ENCODE measurements around the gene CHST9. TPM values are rescaled to one million over a fixed set of nuclear protein-coding genes. Genes with fewer than 3 reads are reported as not detected.

The CHST9 gene
- total and polyA plus RNA-seq, 4 donors, result 0.42 to 6.4 (median 1.4) TPM

GRCh38 chr18:26922313-26922712, 262.8 kb downstream of the CHST9 start (continued):
- TF ChIP-seq REST (IDR thresholded peaks at IDR 0.05) (no peak), RXRA (IDR thresholded peaks at IDR 0.05) (no peak), MAX (IDR thresholded peaks at IDR 0.05) (no peak), NR2F2 (IDR thresholded peaks at IDR 0.05) (no peak), GABPA (IDR thresholded peaks at IDR 0.05 in 1 of 2, conservative IDR thresholded peaks at IDR 0.05 in 1 of 2) (no peak)

GRCh38 chr18:26920644-26921043, 264.5 kb downstream of the CHST9 start:
- 29% methylated on average over 4 of the region's 4 CpGs for WGBS
- H3K36me3 ChIP-seq (ENCODE audit: control insufficient read depth in 4 of 4, insufficient read depth in 3 of 4, low read depth in 1 of 4, low read length in 3 of 4), result no peaks in the 10 kb centered on the region
- peaks cover 4 to 15% (median 13%) of the 10 kb centered on the region in 4 donors for H3K4me1 ChIP-seq (ENCODE audit: control insufficient read depth in 4 of 4, insufficient read depth in 4 of 4, low read length in 3 of 4)
- no peak overlapping the region for H3K27ac ChIP-seq (ENCODE audit: low read depth in 1 of 2, low read length in 2 of 2)
- peak; percentile 56 to 74 for TF ChIP-seq HNF4A (conservative IDR thresholded peaks at IDR 0.05)
- TF ChIP-seq RAD21 (IDR thresholded peaks at IDR 0.05), result peak in 1 of 2 donors; percentile 32
- peak; percentile 34 to 63 for TF ChIP-seq RXRA (IDR thresholded peaks at IDR 0.05)
- peak; percentile 69 for TF ChIP-seq MAX (IDR thresholded peaks at IDR 0.05)
- no peak for TF ChIP-seq ZBTB33 (IDR thresholded peaks at IDR 0.05)
- no peak for TF ChIP-seq REST (IDR thresholded peaks at IDR 0.05)
- TF ChIP-seq JUND (IDR thresholded peaks at IDR 0.05), result peak in 1 of 2 donors; percentile 24
- no peak for DNase-seq (ENCODE audit: low spot score)
- no peaks in the 10 kb centered on the region for H3K9me3 ChIP-seq (ENCODE audit: control insufficient read depth in 4 of 4, low read length in 3 of 4)
- H3K4me3 ChIP-seq (ENCODE audit: low read depth in 1 of 3, low read length in 3 of 3), result no peak overlapping the region
- H3K27me3 ChIP-seq (ENCODE audit: control insufficient read depth in 4 of 4, insufficient read depth in 4 of 4, low read length in 3 of 4), result no peaks in the 10 kb centered on the region
- no peak overlapping the region for H3K9ac ChIP-seq (ENCODE audit: low read depth in 1 of 2, low read length in 2 of 2)

- no peak overlapping the region for H3K9ac ChIP-seq (ENCODE audit: low read depth in 1 of 2, low read length in 2 of 2)
- H3K27me3 ChIP-seq (ENCODE audit: control insufficient read depth in 4 of 4, insufficient read depth in 4 of 4, low read length in 3 of 4), result no peaks in the 10 kb centered on the region
- no peak overlapping the region for H3K4me3 ChIP-seq (ENCODE audit: low read depth in 1 of 3, low read length in 3 of 3)
- no peak for DNase-seq (ENCODE audit: low spot score)
- H3K9me3 ChIP-seq (ENCODE audit: control insufficient read depth in 4 of 4, low read length in 3 of 4), result no peaks in the 10 kb centered on the region
- H3K36me3 ChIP-seq (ENCODE audit: control insufficient read depth in 4 of 4, insufficient read depth in 3 of 4, low read depth in 1 of 4, low read length in 3 of 4), result no peaks in the 10 kb centered on the region
- H3K4me1 ChIP-seq (ENCODE audit: control insufficient read depth in 4 of 4, insufficient read depth in 4 of 4, low read length in 3 of 4), result peaks cover 4 to 14% (median 12%) of the 10 kb centered on the region in 4 donors
- no peak overlapping the region for H3K27ac ChIP-seq (ENCODE audit: low read depth in 1 of 2, low read length in 2 of 2)
- WGBS, result 80% methylated on average over 1 of the region's 1 CpG
- TF ChIP-seq HNF4G (IDR thresholded peaks at IDR 0.05) (no peak), REST (IDR thresholded peaks at IDR 0.05) (no peak), ZBTB33 (IDR thresholded peaks at IDR 0.05) (no peak), JUND (IDR thresholded peaks at IDR 0.05) (no peak), HNF4A (conservative IDR thresholded peaks at IDR 0.05) (no peak), RAD21 (IDR thresholded peaks at IDR 0.05) (no peak), GABPA (IDR thresholded peaks at IDR 0.05 in 1 of 2, conservative IDR thresholded peaks at IDR 0.05 in 1 of 2) (no peak), RXRA (IDR thresholded peaks at IDR 0.05) (no peak), FOXA1 (IDR thresholded peaks at IDR 0.05) (no peak), YY1 (IDR thresholded peaks at IDR 0.05) (no peak)
Observed at GRCh38 chr18:26919627-26920026, 265.5 kb downstream of the CHST9 start.

Measured in liver (tissue), 9 donors.